ENCODE data around the gene RNF223.
"Not testable (repeated sequence)": the region's sequence is repeated elsewhere in the genome, so short reads cannot be mapped to it uniquely, and the experiment has no call there.

RNF223 gene

DNA sequence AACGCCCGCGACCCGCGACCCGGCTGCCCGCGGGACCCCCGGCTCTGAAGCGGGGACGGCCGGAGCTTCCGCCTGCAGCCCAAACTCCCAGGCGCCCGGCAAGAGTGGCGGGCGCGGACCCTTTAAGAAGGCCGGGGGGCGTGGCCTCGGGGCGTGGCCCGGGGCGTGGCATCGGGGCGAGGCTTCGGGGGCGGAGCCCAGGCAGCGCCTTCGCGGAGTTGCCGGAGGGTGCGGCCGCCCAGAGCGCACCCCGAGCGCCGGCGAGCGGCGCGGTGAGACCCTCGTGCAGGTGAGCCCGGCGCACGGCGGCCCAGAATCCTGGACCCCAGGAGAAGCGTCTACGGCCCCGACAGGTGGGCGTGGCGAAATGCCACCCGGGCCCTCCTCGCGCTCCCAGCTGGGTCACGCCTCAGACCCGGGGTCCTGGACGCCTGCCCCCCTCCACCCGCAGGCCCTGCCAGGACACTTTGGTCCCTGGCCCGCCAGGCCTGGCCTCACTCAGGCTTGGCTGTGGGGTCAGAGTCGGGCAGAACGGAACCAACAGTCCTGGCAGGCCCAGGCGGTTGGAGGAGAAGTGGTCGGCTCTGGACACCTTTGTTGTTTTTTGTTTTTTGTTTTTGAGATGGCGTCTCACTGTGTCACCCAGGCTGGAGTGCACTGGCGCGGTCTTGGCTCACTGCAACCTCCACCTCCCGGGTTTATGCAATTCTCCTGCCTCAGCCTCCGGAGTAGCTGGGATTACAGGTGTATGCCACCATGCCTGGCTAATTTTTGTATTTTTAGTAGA lies 14.4 kb downstream of the RNF223 start:
- DNase-seq (ENCODE audit: low read depth): peak; percentile 91

DNA sequence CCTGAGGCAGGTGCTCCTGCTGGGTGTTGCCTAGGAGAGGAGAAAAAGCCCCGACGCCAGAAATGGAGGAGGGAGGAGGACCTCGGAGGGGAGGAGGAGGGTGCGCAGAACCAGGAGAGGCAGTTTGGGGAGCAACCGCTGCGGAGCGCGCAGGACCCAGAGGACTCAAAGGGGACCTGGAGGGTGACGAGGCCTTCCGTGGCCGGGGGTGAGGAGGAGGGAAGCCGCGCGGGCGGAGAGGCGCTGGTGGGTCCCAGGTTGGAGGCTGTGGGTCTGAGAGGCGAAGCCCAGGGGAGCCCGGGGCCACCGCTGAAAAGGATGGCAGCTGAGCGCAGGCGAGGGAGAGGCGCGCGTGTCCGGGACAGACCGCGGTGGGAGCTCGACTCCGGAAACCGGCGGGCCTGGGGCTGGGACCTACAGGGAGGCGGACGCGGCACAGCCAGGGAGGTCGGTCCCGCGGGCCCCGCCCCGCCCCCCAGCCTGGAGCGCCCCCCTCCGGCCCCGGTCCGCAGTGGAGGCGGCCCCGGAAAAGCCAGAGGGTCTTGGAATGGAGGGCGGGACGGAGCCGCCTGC lies 15.1 kb downstream of the RNF223 start:
- DNase-seq (ENCODE audit: low read depth): peak; percentile 28

DNA sequence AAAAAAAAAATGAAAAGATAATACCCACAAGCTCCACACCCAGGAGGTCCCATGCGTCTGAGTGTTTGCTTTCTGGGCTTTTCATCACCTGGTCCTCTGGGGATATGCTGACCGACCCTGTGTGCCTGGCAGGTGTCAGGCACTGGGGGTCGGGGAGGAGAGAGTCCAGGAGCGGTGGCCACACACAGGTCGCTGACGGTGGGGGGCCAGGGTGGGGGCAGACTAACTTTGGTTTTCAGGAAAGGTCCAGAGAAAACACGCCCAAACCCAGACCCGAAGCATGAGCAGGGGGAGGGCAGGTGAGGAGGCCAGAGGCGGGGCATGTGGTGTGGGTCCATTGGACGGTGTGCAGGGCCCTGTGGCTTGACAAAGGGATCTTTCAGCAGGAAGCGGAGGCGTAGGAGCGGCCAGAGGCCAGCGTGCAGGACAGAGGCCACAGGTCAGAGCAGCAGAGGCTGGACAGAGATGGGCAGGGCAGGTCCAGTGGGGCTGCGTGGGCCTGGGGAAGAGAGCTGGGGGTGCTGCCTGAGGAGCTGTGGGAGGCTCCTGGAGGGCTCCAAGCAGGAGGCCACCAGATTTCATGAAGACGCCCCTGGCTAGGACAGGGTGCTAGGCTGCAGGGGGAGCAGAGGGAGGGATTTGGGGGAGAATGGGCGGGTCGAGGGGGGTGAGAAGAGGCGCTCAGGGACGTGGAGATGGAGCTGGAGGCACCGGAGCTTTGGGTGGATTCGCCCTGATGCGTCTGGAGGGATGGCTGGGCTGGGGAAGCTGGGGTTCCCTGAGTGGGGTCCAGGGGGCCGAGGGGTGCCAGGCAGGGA lies 15.8 kb downstream of the RNF223 start:
- no peak for DNase-seq (ENCODE audit: low read depth)

DNA sequence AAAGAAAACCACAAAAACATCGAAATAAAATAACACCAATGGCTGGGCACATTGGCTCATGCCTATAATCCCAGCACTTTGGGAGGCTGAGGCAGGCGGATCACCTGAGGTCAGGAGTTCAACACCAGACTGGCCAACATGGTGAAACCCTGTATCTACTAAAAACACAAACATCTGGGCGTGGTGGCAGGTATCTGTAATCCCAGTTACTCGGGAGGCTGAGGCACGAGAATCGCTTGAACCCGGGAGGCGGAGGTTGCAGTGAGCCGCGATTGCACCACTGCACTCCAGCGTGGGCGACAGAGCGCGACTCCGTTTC lies 16.4 kb downstream of the RNF223 start:
- not testable (repeated sequence) for DNase-seq (ENCODE audit: low read depth)

DNA sequence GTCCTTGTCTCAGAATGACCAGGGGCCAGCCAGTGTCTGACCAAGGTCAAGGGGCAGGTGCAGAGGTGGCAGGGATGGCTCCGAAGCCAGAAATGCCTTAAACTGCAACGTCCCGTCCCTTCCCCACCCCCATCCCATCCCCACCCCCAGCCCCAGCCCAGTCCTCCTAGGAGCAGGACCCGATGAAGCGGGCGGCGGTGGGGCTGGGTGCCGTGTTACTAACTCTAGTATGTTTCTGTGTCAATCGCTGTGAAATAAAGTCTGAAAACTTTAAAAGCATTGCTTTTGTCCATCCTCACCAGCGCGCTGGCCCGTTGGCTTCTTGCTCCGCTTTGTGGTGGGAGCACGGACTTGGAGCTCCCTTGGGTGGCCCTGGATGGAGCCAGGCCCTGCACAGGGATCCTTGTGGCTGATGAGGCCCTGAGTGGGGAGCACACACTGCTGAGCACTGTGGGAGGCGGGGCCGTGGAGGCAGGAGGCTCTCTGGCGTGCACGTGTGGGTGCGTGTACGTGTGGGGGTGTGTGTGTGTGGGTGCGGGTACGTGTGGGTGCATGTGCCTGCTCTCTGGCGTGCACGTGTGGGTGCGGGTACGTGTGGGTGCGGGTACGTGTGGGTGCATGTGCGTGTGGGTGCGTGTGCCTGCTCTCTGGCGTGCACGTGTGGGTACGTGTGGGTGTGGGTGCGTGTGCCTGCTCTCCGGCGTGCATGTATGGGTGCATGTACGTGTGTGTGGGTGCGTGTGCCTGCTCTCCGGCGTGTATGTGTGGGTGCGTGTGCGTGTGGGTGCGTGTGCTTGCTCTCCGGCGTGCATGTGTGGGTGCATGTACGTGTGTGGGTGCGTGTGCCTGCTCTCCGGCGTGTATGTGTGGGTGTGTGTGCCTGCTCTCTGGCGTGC lies 18.0 kb downstream of the RNF223 start:
- DNase-seq (ENCODE audit: low read depth): no peak

DNA sequence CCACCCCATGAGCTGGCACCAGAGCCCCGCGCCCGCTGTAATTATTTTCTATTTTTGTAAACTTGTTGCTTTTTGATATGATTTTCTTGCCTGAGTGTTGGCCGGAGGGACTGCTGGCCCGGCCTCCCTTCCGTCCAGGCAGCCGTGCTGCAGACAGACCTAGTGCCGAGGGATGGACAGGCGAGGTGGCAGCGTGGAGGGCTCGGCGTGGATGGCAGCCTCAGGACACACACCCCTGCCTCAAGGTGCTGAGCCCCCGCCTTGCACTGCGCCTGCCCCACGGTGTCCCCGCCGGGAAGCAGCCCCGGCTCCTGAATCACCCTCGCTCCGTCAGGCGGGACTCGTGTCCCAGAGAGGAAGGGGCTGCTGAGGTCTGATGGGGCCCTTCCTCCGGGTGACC lies 19.1 kb downstream of the RNF223 start:
- DNase-seq (ENCODE audit: low read depth): no peak

DNA sequence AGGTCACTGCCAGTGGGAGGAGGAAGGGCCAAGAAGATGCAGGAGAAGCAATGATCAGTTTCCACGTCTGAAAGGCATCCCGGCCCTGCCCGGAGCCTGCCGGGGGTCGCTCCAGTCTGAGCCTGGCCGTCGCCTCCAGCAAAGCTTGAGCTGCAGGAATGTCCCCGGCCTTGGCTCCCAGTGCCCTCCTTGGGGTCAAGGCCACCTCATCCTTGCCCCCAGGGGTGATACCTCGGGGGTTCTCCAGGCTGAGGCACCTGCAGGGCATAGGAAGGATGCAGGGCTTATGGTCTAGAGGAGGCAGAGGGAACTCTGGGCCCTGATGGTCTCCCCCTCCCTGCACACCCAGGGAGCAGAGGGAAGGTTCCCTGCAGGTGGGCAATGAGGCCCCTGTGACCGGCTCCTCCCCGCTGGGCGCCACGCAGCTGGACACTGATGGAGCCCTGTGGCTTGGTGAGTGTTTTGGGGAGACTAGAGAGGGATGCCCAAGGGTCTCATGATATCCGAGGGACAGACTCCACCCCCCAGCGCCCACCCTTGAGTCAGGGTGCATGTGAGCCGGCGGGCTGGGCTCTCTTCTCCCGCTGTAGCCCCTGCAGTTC lies 19.9 kb downstream of the RNF223 start:
- DNase-seq (ENCODE audit: low read depth): no peak

DNA sequence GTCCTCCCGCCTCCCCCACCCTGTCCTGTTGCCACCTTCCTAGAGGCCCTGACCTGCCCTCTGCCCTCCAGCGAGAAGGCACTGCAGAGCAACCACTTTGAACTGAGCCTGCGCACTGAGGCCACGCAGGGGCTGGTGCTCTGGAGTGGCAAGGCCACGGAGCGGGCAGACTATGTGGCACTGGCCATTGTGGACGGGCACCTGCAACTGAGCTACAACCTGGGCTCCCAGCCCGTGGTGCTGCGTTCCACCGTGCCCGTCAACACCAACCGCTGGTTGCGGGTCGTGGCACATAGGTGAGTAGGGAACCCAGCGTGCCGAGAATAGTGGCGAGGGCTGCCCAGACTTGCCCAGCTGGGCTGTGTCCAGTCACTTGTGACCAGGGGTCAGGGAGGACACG lies 20.4 kb downstream of the RNF223 start:
- DNase-seq (ENCODE audit: low read depth): no peak

DNA sequence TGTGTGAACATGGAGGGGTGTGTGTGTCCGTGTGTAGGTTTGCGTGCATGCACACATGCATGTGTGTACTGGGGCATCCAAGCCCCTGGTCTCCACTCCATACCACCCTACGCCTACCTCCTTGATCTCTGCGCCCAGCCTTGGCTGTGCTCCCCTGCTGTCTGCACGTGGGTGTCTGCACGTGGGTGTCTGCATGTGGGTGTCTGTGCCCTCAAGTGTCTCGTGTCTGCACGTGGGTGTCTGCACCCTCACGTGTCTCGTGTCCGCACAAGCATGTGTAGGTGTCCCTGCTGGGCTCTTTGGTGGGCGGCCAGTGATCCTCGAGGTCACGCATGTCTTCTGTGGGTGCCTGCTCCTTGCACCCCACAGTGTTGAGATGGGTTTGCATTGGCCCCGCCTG lies 21.1 kb downstream of the RNF223 start:
- DNase-seq (ENCODE audit: low read depth): no peak

DNA sequence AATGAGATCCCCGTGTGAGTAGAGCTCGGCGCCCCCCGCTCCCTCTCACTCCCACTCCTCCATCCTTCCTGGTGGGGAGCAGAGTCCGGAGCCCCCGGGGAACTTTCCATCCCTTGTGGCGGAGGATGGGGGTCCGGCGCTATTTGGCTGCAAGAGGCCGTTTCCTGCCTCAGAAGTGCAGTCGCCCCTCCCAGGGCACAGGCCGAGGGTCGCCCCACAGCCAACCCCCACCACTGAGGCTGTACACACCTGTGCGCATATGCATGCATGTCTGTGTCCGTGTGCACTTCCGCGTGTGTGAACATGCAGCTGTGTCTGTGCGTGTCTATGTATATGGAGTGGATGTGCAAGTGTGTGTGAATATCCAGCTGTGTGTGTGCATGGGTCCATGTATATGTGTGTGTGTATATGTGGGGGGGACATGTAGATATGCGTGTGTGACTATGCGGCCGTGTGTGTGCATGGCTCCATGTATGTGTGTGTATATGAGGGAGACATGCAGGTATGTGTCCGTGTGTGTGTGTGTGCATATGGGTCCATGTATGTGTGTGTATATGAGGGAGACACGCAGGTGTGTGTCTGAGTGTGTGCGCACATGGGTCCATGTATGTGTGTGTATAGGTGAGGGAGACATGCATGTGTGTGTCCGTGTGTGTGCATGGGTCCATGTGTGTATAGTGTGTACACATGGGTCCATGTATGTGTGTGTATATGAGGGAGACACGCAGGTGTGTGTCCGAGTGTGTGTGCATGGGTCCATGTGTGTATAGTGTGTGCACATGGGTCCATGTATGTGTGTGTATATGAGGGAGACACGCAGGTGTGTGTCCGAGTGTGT lies 21.9 kb downstream of the RNF223 start:
- DNase-seq (ENCODE audit: low read depth): no peak

DNA sequence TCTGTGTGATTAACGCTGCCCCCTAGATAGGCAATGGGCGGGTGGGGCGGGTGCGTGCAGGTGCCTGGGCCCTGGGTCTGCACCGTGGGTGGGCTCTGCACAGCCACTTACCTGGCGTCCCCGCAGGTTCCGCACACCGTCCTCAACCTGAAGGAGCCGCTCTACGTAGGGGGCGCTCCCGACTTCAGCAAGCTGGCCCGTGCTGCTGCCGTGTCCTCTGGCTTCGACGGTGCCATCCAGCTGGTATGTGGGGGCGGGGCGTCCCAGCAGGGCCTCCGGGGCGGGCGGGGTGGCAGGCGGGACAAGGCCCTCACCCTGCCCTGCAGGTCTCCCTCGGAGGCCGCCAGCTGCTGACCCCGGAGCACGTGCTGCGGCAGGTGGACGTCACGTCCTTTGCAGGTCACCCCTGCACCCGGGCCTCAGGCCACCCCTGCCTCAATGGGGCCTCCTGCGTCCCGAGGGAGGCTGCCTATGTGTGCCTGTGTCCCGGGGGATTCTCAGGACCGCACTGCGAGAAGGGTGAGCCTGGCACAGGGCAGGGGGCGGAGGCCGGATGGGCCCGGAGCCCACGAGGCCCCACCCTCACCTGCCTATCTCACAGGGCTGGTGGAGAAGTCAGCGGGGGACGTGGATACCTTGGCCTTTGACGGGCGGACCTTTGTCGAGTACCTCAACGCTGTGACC lies 22.8 kb downstream of the RNF223 start:
- no peak for DNase-seq (ENCODE audit: low read depth)

DNA sequence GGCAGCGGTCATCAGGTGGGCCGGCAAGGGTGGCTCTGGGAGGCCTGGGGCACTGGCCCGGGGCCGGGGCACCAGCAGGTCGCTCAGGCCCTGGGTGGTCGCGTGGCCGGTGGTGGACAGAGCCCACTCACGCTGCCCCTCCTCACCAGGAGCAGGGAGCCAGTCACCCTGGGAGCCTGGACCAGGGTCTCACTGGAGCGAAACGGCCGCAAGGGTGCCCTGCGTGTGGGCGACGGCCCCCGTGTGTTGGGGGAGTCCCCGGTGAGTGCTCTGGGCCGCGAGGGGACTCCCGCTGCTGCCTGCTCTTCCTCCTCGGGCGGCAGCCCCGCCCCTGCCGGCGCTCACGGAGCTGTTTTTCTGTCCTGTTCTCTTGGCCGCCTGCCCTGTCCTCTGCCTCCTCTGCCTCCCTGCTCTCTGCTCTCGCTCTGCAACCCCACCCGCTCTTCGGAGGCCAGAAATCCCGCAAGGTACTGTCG lies 23.5 kb downstream of the RNF223 start:
- no peak for DNase-seq (ENCODE audit: low read depth)

DNA sequence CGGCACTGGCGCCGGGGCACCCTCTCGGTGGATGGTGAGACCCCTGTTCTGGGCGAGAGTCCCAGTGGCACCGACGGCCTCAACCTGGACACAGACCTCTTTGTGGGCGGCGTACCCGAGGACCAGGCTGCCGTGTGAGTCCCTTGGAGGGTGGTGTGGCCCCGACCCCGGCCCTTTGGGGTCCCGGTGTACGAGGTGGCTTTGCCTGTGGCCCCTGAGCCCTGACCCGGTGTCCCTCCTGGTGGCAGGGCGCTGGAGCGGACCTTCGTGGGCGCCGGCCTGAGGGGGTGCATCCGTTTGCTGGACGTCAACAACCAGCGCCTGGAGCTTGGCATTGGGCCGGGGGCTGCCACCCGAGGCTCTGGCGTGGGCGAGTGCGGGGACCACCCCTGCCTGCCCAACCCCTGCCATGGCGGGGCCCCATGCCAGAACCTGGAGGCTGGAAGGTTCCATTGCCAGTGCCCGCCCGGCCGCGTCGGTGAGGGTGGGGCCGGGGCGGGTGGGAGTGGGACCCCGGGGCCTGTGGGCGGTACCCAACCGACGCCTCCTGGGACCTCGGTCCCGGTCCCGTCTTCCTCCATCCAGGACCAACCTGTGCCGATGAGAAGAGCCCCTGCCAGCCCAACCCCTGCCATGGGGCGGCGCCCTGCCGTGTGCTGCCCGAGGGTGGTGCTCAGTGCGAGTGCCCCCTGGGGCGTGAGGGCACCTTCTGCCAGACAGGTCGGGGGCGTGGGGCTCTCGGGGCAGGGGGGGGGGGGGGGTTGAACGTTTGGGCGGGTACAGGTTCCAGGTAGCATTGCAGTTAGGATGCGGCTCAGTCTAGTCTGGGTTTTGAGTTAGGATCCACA lies 24.6 kb downstream of the RNF223 start:
- no peak for DNase-seq (ENCODE audit: low read depth)

DNA sequence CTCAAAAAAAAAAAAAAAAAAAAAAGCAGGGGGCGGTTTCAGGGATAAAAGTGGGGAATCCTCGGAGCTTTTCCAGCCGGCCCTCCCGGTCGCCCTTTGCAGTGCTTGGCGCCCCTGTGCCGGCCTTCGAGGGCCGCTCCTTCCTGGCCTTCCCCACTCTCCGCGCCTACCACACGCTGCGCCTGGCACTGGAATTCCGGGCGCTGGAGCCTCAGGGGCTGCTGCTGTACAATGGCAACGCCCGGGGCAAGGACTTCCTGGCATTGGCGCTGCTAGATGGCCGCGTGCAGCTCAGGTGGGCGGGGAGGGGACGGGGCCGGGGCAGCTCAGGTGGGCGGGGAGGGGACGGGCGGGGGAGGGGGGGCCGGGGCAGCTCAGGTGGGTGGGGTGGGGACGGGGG lies 25.3 kb downstream of the RNF223 start:
- DNase-seq (ENCODE audit: low read depth): no peak

DNA sequence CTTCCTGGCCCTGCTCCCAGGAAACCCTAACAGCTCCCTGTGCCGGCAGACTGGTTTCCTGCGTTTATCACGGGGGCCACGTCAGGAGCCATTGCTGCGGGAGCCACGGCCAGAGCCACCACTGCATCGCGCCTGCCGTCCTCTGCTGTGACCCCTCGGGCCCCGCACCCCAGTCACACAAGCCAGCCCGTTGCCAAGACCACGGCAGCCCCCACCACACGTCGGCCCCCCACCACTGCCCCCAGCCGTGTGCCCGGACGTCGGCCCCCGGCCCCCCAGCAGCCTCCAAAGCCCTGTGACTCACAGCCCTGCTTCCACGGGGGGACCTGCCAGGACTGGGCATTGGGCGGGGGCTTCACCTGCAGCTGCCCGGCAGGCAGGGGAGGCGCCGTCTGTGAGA lies 26.1 kb downstream of the RNF223 start:
- DNase-seq (ENCODE audit: low read depth): no peak

DNA sequence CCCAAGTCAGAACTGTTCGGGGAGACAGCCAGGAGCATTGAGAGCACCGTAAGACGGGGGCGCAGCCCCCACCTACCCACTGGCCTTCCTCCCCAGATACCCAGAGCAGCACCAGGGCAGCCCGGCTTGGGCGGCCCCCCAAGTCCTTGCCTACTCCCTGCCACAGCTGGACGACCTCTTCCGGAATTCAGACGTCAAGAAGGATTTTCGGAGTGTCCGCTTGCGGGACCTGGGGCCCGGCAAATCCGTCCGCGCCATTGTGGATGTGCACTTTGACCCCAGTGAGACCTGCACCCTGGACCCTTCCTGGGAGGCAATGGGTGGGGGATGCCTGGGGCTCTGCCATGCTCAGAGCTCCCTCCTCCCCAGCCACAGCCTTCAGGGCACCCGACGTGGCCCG lies 26.7 kb downstream of the RNF223 start:
- no peak for DNase-seq (ENCODE audit: low read depth)

DNA sequence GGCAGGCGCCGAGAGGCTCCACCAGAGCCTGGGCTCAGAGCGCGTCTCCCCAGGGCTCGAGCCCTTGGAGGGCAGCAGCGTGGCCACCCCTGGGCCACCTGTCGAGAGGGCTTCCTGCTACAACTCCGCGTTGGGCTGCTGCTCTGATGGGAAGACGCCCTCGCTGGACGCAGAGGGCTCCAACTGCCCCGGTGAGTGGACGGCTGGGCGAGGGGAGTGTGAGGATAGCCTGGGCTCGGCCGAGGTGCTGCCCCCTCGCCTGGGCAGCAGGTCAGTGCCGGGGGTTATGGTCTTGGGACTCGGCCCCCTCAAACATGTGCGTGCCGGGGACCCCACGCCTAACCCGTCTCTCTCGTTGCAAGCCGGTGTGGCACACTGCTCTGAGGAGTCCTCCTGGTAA lies 27.3 kb downstream of the RNF223 start:
- no peak for DNase-seq (ENCODE audit: low read depth)

DNA sequence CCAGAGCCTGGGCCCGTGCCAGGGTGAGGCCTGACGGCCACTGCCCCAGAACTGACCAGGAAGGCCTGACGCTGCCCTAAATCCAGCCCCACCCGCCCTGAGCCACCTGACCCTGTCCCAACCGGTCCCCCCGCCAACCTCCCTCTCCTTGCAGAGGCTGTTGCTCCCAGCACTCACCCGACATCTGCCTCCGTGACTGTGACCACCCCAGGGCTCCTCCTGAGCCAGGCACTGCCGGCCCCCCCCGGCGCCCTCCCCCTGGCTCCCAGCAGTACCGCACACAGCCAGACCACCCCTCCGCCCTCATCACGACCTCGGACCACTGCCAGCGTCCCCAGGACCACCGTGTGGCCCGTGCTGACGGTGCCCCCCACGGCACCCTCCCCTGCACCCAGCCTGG lies 27.9 kb downstream of the RNF223 start:
- no peak for DNase-seq (ENCODE audit: low read depth)

DNA sequence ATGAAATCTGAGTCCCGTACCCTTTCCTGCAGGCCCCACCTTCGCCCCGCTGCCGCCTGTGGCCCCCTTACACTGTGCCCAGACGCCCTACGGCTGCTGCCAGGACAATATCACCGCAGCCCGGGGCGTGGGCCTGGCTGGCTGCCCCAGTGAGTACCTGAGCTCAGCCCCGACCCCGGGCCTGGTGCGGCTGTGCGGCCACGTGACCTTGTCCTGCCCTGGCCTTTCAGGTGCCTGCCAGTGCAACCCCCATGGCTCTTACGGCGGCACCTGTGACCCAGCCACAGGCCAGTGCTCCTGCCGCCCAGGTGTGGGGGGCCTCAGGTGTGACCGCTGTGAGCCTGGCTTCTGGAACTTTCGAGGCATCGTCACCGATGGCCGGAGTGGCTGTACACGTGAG lies 29.0 kb downstream of the RNF223 start:
- DNase-seq (ENCODE audit: low read depth): no peak
